Measurements from ENCODE around the gene TMEM54.

DNA sequence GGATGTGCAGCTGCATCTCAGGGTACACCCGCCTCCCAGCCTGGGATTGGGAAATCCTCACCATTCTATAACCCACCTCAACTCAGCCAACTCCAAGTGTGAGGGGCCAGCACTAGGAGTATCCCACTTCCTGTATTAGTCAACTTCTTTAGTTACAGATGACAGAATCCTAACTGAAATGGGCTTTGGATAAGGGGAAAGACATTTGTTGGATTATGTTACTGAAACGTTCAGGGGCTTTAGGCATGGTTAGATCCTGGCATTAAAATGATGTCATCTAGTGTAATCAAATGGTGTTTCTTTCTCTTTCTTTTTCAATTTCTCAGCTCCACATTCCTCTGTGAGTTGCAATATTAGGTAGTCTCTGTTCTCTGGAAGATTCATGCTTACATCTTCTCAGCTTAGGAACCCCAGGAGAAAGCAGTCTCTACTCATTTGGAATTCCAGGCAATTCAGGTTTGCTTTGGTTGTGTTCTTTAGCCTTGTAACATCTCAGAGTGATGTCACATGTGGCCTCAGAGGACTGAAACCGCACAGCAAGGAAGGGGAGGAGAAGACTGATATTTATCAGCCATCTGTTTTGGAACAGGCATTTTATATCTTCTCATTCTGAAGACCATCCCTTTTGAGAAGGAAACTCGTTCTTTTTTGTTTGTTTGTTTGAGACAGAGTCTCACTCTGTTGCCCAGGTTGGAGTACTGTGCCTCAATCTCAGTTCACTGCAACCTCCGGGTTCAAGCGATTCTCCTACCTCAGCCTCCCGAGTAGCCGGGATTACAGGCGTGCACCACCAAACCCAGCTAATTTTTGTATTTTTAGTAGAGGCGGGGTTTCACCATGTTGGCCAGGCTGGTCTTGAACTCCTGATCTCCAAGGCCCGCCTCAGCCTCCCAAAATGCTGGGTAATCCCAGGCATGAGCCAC lies 18.9 kb upstream of the TMEM54 start:
- TF ChIP-seq CTCF (IDR thresholded peaks at IDR 0.05), result no peak
- no peak for TF ChIP-seq POLR2A (IDR thresholded peaks at IDR 0.05)
- no peak for TF ChIP-seq EP300 (IDR thresholded peaks at IDR 0.05; ENCODE audit: low read depth)

Measured in transverse colon (tissue), 3 donors.